HG03103 (cell line): ENCODE measurements around the gene ADCY5.
A peak's percentile ranks its signal among the peaks of the same experiment; 100 is the strongest.
"Not testable (repeated sequence)": the region's sequence is repeated elsewhere in the genome, so short reads cannot be mapped to it uniquely, and the experiment has no call there.

Source experiments
- ATAC-seq: cut with Tn5 transposase; IDR thresholded peaks from one replicate; pipeline ENCODE4 v1.9.1; 2021; ENCODE audit warnings: low read depth; ENCODE audit not compliant: unreplicated experiment

Gene ADCY5

DNA sequence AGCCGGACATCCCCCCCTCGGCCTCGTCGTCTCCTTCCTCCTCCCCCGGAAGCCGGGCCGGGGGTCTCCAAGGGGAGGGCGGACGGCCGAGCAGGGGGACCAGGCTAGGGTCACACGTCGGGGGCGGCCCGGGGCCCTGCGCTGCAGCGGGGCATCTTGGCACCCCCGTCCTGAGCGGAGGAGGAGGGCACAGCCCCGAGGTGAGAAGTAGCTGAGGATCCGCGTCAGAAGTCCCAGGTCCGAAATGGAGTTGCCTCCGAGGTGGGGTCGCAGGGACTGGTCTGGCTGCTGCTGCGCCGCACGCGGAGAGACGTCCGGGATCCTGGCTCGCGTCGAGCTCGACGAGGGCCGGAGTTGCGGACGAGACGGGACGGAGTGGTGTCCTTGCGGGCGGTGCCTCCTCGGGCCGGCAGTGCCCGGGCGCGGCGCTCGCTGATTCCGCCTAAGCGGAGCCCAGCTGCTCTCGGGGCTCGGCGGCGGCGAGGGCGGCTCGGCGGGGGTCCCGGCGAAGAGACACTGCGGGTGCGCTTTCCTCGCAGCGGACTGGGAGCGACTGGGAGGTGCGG is at the start of gene ADCY5:
Gene ADCY5 (minus strand): TSS at position 555 of the 566 bp plus-strand sequence. CDS start 545 bp downstream, at position 10.
- no peak for ATAC-seq

GRCh38 chr3:123493912-123494311 is 45.0 kb upstream of the ADCY5 start:
- ATAC-seq: no peak

DNA sequence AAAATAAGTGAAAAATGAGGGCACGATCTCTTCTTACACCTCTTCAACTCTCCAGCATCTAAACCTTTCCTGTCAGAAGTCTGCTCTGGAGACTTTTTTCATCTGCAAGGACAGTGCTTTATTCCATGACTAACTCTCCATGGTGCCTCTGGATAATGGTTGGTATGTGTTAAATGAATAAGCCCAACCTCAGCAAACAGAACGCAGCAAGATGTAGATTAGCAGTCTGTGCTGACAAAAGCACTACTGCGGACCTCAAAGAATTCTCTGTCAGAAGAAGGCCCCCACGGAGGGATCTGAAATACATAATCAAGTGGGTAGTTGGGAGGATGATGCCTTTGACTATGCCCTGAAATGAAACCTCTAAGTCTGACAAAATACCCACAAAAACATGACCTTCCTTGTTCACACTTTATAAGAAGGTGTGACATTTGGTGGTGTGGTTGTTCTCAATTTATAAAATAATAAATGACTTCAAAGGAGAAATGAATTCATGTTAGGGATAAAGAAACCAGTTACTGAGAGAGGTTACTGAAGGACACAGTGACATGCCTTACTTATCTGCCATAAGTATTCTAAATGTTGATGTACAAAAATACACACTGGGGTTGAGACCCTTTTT is 43.2 kb upstream of the ADCY5 start:
- no peak for ATAC-seq

DNA sequence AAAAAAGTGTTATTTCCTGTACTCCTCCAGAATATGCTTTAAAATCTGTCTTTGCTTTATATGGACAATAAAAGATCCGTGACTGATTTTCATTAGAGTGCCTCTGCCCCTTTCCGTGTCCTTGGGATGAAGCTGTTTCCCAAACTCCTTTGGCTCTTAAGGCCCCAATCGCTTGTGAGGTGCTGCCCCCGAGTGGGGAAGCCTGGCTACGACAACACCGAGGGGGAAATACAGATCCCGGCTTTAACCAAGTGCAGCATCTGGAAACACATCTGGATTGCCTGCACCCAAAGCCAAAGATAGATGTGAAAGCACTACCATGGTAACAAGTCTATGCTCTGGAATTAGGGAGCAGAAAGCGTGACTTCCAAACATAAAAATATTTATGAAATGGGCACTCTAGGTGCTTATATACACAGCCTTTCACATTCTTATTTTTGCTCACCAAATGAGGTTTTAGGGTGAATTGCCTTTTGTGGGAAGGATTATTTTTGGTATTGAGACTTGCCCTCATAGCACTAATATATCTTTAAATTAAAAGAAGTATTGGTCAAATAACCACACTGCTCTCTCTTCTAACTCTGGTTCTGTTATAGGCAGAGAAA is 40.6 kb upstream of the ADCY5 start:
- no peak for ATAC-seq

DNA sequence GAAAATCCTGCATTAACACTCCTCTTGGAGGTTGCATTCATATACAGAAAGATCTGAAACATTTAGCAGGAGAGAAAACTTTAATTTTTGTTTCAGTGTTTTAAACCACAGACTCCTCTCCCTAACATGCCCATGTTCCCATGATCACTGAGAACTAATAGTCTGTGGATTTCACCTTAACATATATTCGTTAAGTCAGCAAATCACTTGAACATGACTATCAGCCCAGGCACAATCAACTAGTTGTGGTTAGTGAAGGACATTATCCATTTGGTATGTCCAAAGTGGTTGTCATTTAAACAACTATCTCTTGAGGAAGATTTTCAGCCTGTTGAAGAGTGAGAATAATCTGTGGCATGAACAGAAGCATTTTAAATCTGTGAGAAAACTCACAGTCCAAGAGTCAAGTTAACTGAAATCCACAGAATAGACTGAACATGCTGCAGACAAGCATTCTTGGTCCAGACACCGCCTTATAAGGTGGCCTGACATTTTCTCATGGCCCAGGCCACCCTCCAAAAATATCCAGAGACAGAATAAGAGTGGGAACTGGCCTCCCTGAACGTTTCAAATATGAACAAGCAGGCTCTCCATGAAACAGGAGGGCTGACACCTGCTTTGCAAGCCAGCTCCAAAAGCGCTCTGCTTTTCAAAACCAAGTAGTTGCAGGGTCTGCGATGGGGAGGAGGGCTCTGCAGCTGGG is 39.9 kb upstream of the ADCY5 start:
- ATAC-seq: no peak

DNA sequence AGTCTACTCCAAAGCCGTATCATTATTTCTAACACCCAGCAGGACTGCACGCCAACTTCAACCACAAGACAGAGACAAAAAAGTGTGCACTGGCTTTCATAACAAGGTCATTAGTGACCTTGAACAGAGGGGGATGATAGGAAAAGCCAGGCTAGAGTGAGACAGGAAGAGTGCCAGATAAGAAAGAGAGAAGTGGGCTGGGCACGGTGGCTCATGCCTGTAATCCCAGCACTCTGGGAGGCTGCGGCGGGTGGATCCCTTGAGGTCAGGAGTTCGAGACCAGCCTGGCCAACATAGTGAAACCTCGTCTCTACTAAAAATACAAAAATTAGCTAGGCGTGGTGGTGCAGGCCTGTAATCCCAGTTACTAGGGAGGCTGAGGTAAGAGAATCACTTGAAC is 38.2 kb upstream of the ADCY5 start:
- ATAC-seq: not testable (repeated sequence)

DNA sequence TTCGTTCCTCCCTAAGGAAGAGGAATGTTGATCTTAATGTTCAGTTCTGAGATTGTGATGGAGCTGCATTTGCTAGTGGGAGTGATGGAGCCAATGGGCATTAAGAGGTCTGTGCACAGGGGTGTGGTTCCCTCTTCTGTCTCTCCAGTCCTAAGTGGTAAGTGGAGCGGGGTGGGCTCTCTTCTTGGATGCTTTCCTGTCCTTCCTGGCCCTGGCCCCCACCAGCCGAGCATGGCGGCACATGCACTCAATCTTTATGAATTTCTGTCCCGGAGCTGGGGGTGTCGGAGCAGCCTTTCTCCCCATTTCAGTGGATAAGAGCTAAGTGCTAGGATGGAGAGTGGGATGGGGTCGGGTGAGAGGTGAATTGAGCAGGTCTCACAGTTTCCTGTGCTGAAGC is 37.6 kb upstream of the ADCY5 start:
- no peak for ATAC-seq

- ATAC-seq: no peak
These were observed 36.7 kb upstream of the ADCY5 start for GRCh38 chr3:123485551-123485950.

GRCh38 chr3:123483146-123483545 is 34.3 kb upstream of the ADCY5 start:
- ATAC-seq: no peak

GRCh38 chr3:123481722-123482457 is 33.0 kb upstream of the ADCY5 start:
- no peak for ATAC-seq

- no peak for ATAC-seq
These were observed 32.2 kb upstream of the ADCY5 start for GRCh38 chr3:123481071-123481470.

DNA sequence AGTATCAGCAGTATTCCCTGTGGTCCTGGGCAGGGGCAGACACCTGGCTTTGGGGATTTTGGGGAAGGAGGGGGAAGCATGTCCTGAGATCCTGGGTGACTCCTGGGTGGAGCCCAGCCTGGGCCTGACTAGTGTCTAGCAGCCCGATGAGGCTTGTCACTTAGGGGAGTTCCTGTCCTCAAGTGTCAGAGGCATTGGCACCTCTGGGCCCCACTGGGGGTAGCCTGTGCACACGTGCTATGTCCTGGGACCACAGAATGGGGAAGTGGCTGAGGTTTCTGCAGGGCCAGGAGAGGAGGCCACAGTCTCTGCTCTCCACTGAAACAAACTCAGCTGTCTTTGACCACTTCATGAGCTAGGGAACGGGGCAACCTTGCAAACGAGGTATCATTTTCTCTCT is 31.5 kb upstream of the ADCY5 start:
- ATAC-seq: peak; percentile 61

DNA sequence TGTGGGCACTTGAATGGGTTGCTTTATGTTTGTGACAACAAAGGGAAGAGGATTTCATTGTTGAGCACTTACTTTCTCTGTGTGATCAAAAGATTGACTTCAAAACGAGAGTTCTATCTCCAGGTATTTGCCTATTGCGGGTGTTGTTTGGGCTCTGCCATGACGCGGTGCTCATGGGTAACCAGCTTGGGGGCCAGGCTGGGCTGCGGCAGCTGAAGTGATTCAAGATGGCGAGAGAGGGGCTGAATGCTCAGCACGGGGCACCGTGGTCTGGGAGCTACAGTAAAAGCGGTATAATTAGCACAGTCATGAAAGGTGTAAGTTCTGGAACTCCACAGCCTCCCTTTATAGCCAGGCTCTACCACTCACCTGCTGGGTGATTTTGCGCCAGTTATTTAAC is 31.0 kb upstream of the ADCY5 start:
- no peak for ATAC-seq

- ATAC-seq: no peak
These were observed 29.4 kb upstream of the ADCY5 start for GRCh38 chr3:123478314-123478713.

DNA sequence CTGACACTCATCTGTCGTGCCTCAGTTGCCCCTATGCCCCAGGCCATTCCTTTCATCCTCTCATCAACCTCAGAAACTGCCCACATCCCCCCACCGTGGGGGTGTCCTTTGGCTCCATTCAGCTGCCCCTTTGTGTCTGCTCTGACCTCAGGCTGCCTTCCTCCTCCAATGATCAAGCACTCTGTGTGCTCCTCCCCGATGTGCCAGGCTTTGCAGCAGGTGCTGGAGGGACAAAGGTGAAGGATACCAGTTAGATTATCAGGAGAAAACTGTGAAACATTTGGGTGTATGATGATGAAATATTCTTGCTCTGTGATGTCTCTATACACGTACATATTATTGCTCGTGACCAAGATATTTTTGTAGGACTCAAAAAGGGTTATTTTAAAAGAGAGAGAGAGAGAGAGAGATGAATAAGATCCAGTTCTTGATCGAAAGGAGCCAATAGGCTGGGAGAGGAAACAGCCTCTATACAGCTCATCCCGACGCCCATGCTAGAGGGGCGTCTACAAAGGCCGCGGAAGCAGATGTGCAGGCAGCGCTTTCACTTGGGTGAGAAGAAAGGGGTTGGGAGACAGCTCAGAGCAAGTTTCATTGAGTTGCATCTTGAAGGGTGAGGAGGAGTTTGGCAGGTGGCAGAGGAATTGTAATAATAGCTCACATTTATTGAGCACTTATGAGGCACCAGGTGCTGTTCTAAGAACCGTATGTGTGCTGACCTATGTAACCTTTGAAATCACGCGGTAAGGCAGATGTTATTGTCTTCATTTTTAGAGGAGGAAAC is 28.3 kb upstream of the ADCY5 start:
- ATAC-seq: no peak

- ATAC-seq: no peak
These were observed 26.9 kb upstream of the ADCY5 start for GRCh38 chr3:123475786-123476185.

DNA sequence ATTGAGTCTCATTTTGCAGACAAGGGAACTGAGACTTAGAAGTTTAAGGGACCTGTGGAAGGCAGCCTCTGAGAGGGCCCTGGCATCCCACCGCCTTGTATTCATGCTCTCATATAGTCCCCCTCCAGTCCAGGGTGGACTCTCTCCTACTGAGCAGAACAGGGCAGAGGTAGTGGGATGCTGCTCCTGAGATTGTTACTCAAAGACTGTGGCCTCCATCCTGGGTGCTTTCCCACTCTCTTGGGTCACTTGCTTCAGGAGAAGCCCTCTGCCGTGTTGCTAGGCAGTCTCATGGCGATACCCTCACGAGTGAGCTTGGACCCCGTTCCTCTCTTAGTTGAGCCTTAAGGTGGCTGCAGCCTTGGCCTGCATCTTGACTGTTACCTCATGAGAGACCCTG is 22.2 kb upstream of the ADCY5 start:
- ATAC-seq: no peak

DNA sequence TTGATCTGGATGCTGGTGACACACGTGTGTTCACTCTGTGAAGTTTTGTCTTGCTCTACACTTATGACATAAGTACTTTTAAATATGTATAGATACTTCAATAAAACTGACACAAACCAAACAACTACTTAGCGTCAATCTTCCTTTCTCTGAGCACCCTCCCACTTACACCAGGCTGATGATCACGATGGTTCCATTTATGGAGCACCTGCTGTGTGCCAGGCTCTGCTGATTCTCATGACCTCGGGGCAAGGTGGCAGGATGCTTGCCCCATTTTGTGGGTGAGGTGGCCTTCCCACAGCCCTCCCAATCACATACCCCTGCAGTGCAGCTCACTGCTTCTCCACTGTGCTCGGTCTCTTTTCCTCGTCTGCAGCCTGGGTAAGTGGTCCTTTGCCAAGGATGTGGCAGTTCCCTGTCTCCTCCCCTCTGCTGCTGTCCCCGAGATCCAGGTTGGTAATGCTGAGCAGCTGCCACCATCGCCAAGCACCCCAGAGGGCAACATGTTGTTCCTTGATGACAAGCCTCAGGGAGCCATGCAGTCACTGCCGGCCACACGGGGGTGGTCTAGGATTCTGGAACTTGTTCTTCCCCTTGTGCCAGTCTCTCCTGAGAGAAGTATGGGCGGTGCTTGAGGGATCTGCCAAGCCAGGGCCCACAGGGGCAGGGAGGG is 20.6 kb upstream of the ADCY5 start:
- no peak for ATAC-seq

- ATAC-seq: no peak
These were observed 18.2 kb upstream of the ADCY5 start for GRCh38 chr3:123467046-123467445.

DNA sequence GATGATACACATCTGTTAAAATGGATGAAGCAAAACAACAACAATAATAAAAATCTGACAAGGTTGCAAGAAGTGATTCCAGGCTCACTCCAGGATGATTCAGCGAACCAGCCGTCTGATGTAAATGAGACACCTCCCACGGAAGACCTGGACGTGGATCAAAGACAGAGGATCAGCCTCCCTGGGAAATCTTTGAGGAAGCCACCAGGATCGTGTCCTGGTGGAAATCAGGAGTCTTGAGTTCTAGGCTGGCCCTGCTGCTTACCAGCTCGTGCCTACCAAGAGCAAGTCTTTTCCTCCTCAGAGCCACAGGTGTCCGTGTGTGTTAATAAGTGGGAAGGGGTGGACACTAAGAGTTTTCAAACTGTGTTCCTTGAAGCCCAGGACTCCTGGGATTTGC is 15.3 kb upstream of the ADCY5 start:
- ATAC-seq: no peak
